Common myeloid progenitor, CD34-positive (primary cell): ENCODE measurements around the gene NSDHL.
"Not testable (repeated sequence)": the region's sequence is repeated elsewhere in the genome, so short reads cannot be mapped to it uniquely, and the experiment has no call there.

Source experiments
- CTCF ChIA-PET: fragments of 350-600 bp; sonication (Branson Sonifier 250); formaldehyde crosslinking; loops from one replicate; lab custom pipeline; 2021; ENCODE audit warnings: antibody characterized with exemption; lab: Charles Lee
- POLR2A ChIA-PET: fragments of 350-600 bp; sonication (Branson Sonifier 250); formaldehyde crosslinking; loops from one replicate; lab custom pipeline; 2021; ENCODE audit warnings: antibody characterized with exemption; lab: Charles Lee
- DNase-seq, 3 donors: peaks; one replicate each; pipeline versions ENCODE4 v3.0.0 to v3.0.0-alpha.2; 2013
- H3K27ac ChIP-seq, 2 experiments: 1 replicate in 1 of 2; 2 replicates in 1 of 2; pipeline ENCODE4 v1.7.0; 2013; ENCODE audit warnings: inconsistent platforms in 2 of 2, low read length in 2 of 2, mild to moderate bottlenecking in 2 of 2, low read depth in 1 of 2, moderate library complexity in 1 of 2; ENCODE audit not compliant: severe bottlenecking in 2 of 2, insufficient read depth in 1 of 2, poor library complexity in 1 of 2
- H3K27me3 ChIP-seq, 5 experiments: replicated peaks in 2 of 5; 1 replicate in 3 of 5; 2 replicates in 2 of 5; pipeline versions ENCODE4 v1.6.1 to v1.7.0; 2013; ENCODE audit warnings: low read length in 4 of 5, mild to moderate bottlenecking in 2 of 5, moderate library complexity in 2 of 5, inconsistent platforms in 1 of 5; ENCODE audit not compliant: insufficient read depth in 5 of 5, control insufficient read depth in 4 of 5
- H3K36me3 ChIP-seq, 4 experiments: 1 replicate in 2 of 4; 2 replicates in 2 of 4; pipeline versions ENCODE4 v1.6.1 to v1.7.0; 2013; ENCODE audit warnings: low read length in 3 of 4, control low read depth in 1 of 4, mild to moderate bottlenecking in 1 of 4; ENCODE audit not compliant: control insufficient read depth in 4 of 4, insufficient read depth in 4 of 4
- H3K4me1 ChIP-seq, 4 experiments: 1 replicate in 3 of 4; 2 replicates in 1 of 4; pipeline versions ENCODE4 v1.6.1 to v1.7.1; 2013; ENCODE audit warnings: low read length in 3 of 4, mild to moderate bottlenecking in 3 of 4, control low read depth in 1 of 4, inconsistent platforms in 1 of 4, moderate library complexity in 1 of 4; ENCODE audit not compliant: control insufficient read depth in 4 of 4, insufficient read depth in 4 of 4; ENCODE audit errors: control extremely low read depth in 1 of 4
- H3K4me3 ChIP-seq, 7 experiments: 1 replicate in 4 of 7; 2 replicates in 3 of 7; pipeline versions ENCODE4 v1.5.1 to v1.7.0; 2013; ENCODE audit warnings: mild to moderate bottlenecking in 7 of 7, low read length in 6 of 7, moderate library complexity in 6 of 7, inconsistent platforms in 2 of 7, low read depth in 2 of 7, control low read depth in 1 of 7; ENCODE audit not compliant: insufficient read depth in 4 of 7, control insufficient read depth in 1 of 7; ENCODE audit errors: extremely low read depth in 1 of 7
- H3K9me3 ChIP-seq, 5 experiments: 1 replicate in 4 of 5; 2 replicates in 1 of 5; pipeline versions ENCODE4 v1.6.1 to v1.7.1; 2013; ENCODE audit warnings: low read length in 4 of 5, mild to moderate bottlenecking in 2 of 5, inconsistent platforms in 1 of 5, low read depth in 1 of 5, moderate library complexity in 1 of 5; ENCODE audit not compliant: control insufficient read depth in 4 of 5, insufficient read depth in 2 of 5; ENCODE audit errors: control extremely low read depth in 1 of 5
- WGBS: methylation state at CpG from one replicate; pipeline ENCODE4 v1.1.5; 2013; ENCODE audit not compliant: insufficient coverage; 5-methylcytosine and 5-hydroxymethylcytosine counted together

The NSDHL gene

GRCh38 chrX:152835470-152835869, 4.6 kb downstream of the NSDHL start:
- DNase-seq, POLR2A ChIA-PET, H3K9me3 ChIP-seq, CTCF ChIA-PET, H3K27me3 ChIP-seq, H3K27ac ChIP-seq, H3K4me3 ChIP-seq: not testable (repeated sequence)
- Histone ChIP-seq H3K36me3 (peaks cover 0 to 13% (median 4%) of the 10 kb centered on the region in 4 experiments), H3K4me1 (peaks cover 0 to 14% (median 3%) of the 10 kb centered on the region in 4 experiments)
- WGBS = no CpG with 5 or more reads among the region's 1 CpG

GRCh38 chrX:152842772-152843338, 12.0 kb downstream of the NSDHL start:
- ChIA-PET POLR2A (no interaction called here), CTCF (no interaction called here)
- no peak overlapping the region for H3K27ac ChIP-seq
- no peaks in the 10 kb centered on the region for H3K27me3 ChIP-seq
- no peak overlapping the region for H3K4me3 ChIP-seq
- WGBS = 74% methylated on average over 3 of the region's 10 CpGs
- H3K36me3 ChIP-seq = peaks cover 0 to 24% (median 3%) of the 10 kb centered on the region in 4 experiments
- DNase-seq = no peak
- no peaks in the 10 kb centered on the region for H3K9me3 ChIP-seq
- peaks cover 0 to 3% (median 0%) of the 10 kb centered on the region in 4 experiments for H3K4me1 ChIP-seq

GRCh38 chrX:152843852-152844251, 13.0 kb downstream of the NSDHL start:
- Histone ChIP-seq H3K27ac (no peak overlapping the region), H3K36me3 (peaks cover 0 to 24% (median 3%) of the 10 kb centered on the region in 4 experiments), H3K4me1 (peaks cover 0 to 3% (median 0%) of the 10 kb centered on the region in 4 experiments), H3K9me3 (no peaks in the 10 kb centered on the region), H3K4me3 (no peak overlapping the region), H3K27me3 (no peaks in the 10 kb centered on the region)
- ChIA-PET POLR2A (no interaction called here), CTCF (interaction anchor here (0.6 kb wide), 1 partner anchor 13 kb away, joined by 3 read pairs; the partner anchor contains the start of genes CETN2 and NSDHL)
- DNase-seq = peak; percentile 19 to 62 (median 28)
- 70% methylated on average over 3 of the region's 5 CpGs for WGBS

GRCh38 chrX:152844256-152844655, 13.4 kb downstream of the NSDHL start:
- DNase-seq = no peak
- ChIA-PET POLR2A (no interaction called here), CTCF (interaction anchor here (0.6 kb wide), 1 partner anchor 14 kb away, joined by 3 read pairs; the partner anchor contains the start of genes CETN2 and NSDHL)
- Histone ChIP-seq H3K27me3 (no peaks in the 10 kb centered on the region), H3K36me3 (peaks cover 0 to 25% (median 3%) of the 10 kb centered on the region in 4 experiments), H3K9me3 (no peaks in the 10 kb centered on the region), H3K27ac (no peak overlapping the region), H3K4me1 (peaks cover 0 to 3% (median 0%) of the 10 kb centered on the region in 4 experiments), H3K4me3 (no peak overlapping the region)
- WGBS = 84% methylated on average over 4 of the region's 6 CpGs

- ChIA-PET CTCF (interaction anchor here (1.0 kb wide), 1 partner anchor 36 kb away, joined by 3 read pairs; no protein-coding TSS in a partner anchor), POLR2A (no interaction called here)
- H3K9me3 ChIP-seq = no peaks in the 10 kb centered on the region
- peaks cover 0 to 33% (median 6%) of the 10 kb centered on the region in 4 experiments for H3K36me3 ChIP-seq
- H3K27me3 ChIP-seq = no peaks in the 10 kb centered on the region
- no peak overlapping the region for H3K4me3 ChIP-seq
- peaks cover 0 to 5% (median 3%) of the 10 kb centered on the region in 4 experiments for H3K4me1 ChIP-seq
- no peak overlapping the region for H3K27ac ChIP-seq
- DNase-seq = no peak
- WGBS = 86% methylated on average over 15 of the region's 17 CpGs
These were observed 14.9 kb downstream of the NSDHL start for GRCh38 chrX:152845618-152846240.

GRCh38 chrX:152847281-152847680, 16.4 kb downstream of the NSDHL start:
- peak in 2 of 3 donors; percentile 72 to 78 for DNase-seq
- Histone ChIP-seq H3K4me3 (no peak overlapping the region), H3K27me3 (no peaks in the 10 kb centered on the region), H3K9me3 (no peaks in the 10 kb centered on the region), H3K36me3 (peaks cover 0 to 30% (median 10%) of the 10 kb centered on the region in 4 experiments), H3K4me1 (peaks cover 0 to 5% (median 3%) of the 10 kb centered on the region in 4 experiments), H3K27ac (no peak overlapping the region)
- CTCF ChIA-PET = no interaction called here
- WGBS = no CpG with 5 or more reads among the region's 6 CpGs
- POLR2A ChIA-PET = no interaction called here

GRCh38 chrX:152850465-152850864, 19.6 kb downstream of the NSDHL start:
- no peak for DNase-seq
- no peaks in the 10 kb centered on the region for H3K9me3 ChIP-seq
- H3K27me3 ChIP-seq = peaks cover 0 to 4% (median 0%) of the 10 kb centered on the region in 5 experiments
- peaks cover 0 to 5% (median 3%) of the 10 kb centered on the region in 4 experiments for H3K4me1 ChIP-seq
- peaks cover 2 to 35% (median 19%) of the 10 kb centered on the region in 4 experiments for H3K36me3 ChIP-seq
- 60% methylated on average over 1 of the region's 2 CpGs for WGBS
- no peak overlapping the region for H3K4me3 ChIP-seq
- ChIA-PET CTCF (no interaction called here), POLR2A (no interaction called here)
- H3K27ac ChIP-seq = no peak overlapping the region
